ENCODE results near the gene SLC6A1.

SLC6A1 gene

GRCh38 chr3:11019116-11019819, 26.7 kb downstream of the SLC6A1 start:
- DNase-seq (ENCODE audit: low read depth in 1 of 2, low spot score in 1 of 2), result no peak
- TF ChIP-seq CTCF (IDR thresholded peaks at IDR 0.05; ENCODE audit: insufficient read depth, low read length), result no peak
- TF ChIP-seq GABPA (IDR thresholded peaks at IDR 0.05; ENCODE audit: low read depth), result no peak
- no peak for TF ChIP-seq REST (IDR thresholded peaks at IDR 0.05; ENCODE audit: insufficient replicate concordance, low read depth)
- no peak for TF ChIP-seq POLR2AphosphoS5 (IDR thresholded peaks at IDR 0.05; ENCODE audit: low read depth)
- no peak for TF ChIP-seq SPI1 (IDR thresholded peaks at IDR 0.05; ENCODE audit: borderline replicate concordance, low read depth)
- Histone ChIP-seq H3K27ac (replicated peaks) (no peak overlapping the region), H3K27me3 (ENCODE audit: insufficient read depth, poor library complexity, severe bottlenecking) (peaks cover 10% of the 10 kb centered on the region), H3K4me3 (replicated peaks; ENCODE audit: insufficient read depth, low read length) (no peak overlapping the region)

- Histone ChIP-seq H3K4me3 (replicated peaks; ENCODE audit: insufficient read depth, low read length) (no peak overlapping the region), H3K27ac (replicated peaks) (no peak overlapping the region), H3K27me3 (ENCODE audit: insufficient read depth, poor library complexity, severe bottlenecking) (peaks cover 10% of the 10 kb centered on the region)
- DNase-seq (ENCODE audit: low read depth in 1 of 2, low spot score in 1 of 2), result no peak
- no peak for TF ChIP-seq GABPA (IDR thresholded peaks at IDR 0.05; ENCODE audit: low read depth)
- no peak for TF ChIP-seq SPI1 (IDR thresholded peaks at IDR 0.05; ENCODE audit: borderline replicate concordance, low read depth)
These were observed 28.2 kb downstream of the SLC6A1 start for GRCh38 chr3:11020764-11021163.

DNA sequence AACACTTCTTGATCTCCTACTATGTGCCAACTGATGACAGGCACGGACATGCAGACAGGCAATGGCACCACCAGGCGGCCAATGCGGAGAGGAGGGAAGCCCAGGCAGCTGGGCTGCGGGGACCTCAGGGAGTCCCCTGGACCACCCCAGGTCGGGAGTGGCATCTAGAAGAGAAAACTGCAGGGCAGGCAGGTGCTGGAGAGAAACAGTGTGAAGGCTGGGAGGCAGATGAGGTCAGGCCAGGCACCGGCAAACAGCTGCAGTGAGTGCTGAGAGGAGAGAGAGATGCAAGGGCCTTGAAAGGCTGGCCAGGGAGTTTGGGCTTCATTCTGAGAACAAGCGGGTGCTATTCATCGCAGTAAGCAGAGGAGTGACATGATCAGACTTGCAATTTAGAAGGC, 29.1 kb downstream of the SLC6A1 start:
- no peak for DNase-seq (ENCODE audit: low read depth in 1 of 2, low spot score in 1 of 2)
- TF ChIP-seq GABPA (IDR thresholded peaks at IDR 0.05; ENCODE audit: low read depth) (no peak), REST (IDR thresholded peaks at IDR 0.05; ENCODE audit: insufficient replicate concordance, low read depth) (no peak), POLR2AphosphoS5 (IDR thresholded peaks at IDR 0.05; ENCODE audit: low read depth) (no peak), CTCF (IDR thresholded peaks at IDR 0.05; ENCODE audit: insufficient read depth, low read length) (no peak), SPI1 (IDR thresholded peaks at IDR 0.05; ENCODE audit: borderline replicate concordance, low read depth) (no peak)
- H3K27me3 ChIP-seq (ENCODE audit: insufficient read depth, poor library complexity, severe bottlenecking), result peaks cover 10% of the 10 kb centered on the region

DNA sequence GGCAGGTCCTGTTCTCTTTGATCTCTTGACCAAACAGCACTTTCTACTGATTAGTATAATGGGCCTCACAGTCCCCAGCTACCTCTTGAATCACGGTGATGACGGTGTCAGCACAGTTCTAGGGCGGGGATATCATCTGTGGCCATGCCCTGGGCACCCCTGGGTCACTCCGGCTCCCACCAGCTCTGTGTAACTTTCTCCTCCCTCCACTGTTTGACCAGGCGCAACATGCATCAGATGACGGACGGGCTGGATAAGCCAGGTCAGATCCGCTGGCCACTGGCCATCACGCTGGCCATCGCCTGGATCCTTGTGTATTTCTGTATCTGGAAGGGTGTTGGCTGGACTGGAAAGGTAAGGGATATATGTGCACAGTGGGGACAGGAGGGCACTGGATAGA, 29.6 kb downstream of the SLC6A1 start:
- Histone ChIP-seq H3K27ac (replicated peaks) (no peak overlapping the region), H3K27me3 (ENCODE audit: insufficient read depth, poor library complexity, severe bottlenecking) (peaks cover 8% of the 10 kb centered on the region), H3K4me3 (replicated peaks; ENCODE audit: insufficient read depth, low read length) (no peak overlapping the region)
- no peak for DNase-seq (ENCODE audit: low read depth in 1 of 2, low spot score in 1 of 2)
- TF ChIP-seq CTCF (IDR thresholded peaks at IDR 0.05; ENCODE audit: insufficient read depth, low read length) (no peak), REST (IDR thresholded peaks at IDR 0.05; ENCODE audit: insufficient replicate concordance, low read depth) (no peak), SPI1 (IDR thresholded peaks at IDR 0.05; ENCODE audit: borderline replicate concordance, low read depth) (no peak), GABPA (IDR thresholded peaks at IDR 0.05; ENCODE audit: low read depth) (no peak), POLR2AphosphoS5 (IDR thresholded peaks at IDR 0.05; ENCODE audit: low read depth) (no peak)

More for the DNA sequence above, 29.1 kb downstream of the SLC6A1 start:
- H3K27ac ChIP-seq (replicated peaks), result no peak overlapping the region
- no peak overlapping the region for H3K4me3 ChIP-seq (replicated peaks; ENCODE audit: insufficient read depth, low read length)

Measured in HL-60 (cell line).